ENCODE results near the gene MYO1E. TPM values are rescaled to one million over a fixed set of nuclear protein-coding genes. Genes with fewer than 3 reads are reported as not detected.

MYO1E gene
- polyA plus RNA-seq, 4 donors: 70.3 to 212 (median 156) TPM

DNA sequence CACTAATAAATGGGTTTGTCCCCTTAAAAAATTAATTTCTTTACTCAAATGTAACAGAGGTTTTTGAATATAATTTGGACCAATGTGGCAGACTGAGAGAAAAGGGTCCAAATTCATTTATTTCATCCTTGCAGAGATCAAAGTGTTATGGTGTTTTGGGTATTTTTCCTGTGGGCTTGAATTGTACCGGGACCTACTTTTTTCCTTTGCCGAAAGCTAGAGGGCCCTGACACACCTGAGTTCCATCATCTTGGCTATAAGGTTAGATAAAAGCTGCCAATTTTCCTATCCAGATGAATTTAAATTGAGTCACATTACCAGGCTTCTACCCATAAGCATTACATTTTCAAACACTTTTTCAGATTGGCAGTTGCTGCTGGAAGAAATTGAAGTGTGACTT, 266.8 kb downstream of the MYO1E start:
- peak in 1 of 4 donors; percentile 3 for DNase-seq (ENCODE audit: low read depth in 4 of 4, low spot score in 3 of 4)

GRCh38 chr15:59104912-59105732, 267.5 kb downstream of the MYO1E start, which contains the start of gene CCNB2:
CCNB2 (plus strand) TSS chr15:59105146; CDS start chr15:59105269, 123 bp downstream.
- DNase-seq (ENCODE audit: low read depth in 4 of 4, low spot score in 3 of 4): peak; percentile 78 to 89 (median 80)

- DNase-seq (ENCODE audit: low read depth in 4 of 4, low spot score in 3 of 4): no peak
Observed at GRCh38 chr15:59104602-59104911, 268.1 kb downstream of the MYO1E start.

DNA sequence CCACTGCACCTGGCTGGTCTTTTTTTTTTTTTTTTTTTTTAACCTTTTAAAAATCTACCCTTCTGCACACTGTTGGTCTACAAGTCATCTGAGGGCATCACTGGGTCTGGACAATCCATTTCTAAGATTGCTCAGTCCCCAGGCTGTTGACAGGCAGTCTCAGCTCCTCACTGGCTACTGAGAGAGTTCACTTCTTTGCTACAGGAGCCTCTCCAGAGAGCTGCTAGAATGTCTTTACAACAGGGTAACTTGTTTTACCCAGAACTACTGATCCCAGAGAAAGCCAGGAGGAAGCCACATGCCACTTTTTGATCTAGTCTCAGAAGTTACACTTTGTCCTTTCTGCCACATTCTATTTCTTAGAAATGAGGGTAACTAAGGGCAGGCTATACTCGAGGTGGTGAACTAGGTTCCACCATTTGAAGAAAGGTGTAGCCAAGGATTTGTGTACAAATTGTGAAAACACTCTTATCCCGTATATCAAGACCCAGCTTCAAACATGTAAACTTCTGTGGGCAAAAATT, 273.4 kb downstream of the MYO1E start:
- DNase-seq (ENCODE audit: low read depth in 4 of 4, low spot score in 3 of 4): no peak

DNA sequence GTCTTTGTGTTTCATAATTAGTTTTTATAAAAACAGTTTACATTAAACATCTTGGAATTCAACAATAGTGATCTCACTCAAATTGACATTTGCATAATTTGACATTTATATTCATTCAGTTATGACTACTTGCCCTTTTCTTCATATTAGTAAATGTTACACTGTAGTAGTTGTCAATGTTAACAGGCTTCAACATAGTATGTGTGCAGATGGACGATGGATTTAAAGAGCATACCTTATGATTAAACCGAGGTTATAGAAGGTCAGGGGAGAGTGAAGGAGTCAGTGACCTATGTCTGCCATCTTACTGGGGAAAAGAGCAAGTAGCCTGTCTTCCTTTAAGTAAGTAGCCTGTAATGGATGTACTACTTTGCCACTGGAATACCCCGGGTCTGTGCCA, 276.2 kb downstream of the MYO1E start:
- no peak for DNase-seq (ENCODE audit: low read depth in 4 of 4, low spot score in 3 of 4)

- DNase-seq (ENCODE audit: low read depth in 4 of 4, low spot score in 3 of 4): no peak
Observed at GRCh38 chr15:59094077-59094476, 278.6 kb downstream of the MYO1E start.

DNA sequence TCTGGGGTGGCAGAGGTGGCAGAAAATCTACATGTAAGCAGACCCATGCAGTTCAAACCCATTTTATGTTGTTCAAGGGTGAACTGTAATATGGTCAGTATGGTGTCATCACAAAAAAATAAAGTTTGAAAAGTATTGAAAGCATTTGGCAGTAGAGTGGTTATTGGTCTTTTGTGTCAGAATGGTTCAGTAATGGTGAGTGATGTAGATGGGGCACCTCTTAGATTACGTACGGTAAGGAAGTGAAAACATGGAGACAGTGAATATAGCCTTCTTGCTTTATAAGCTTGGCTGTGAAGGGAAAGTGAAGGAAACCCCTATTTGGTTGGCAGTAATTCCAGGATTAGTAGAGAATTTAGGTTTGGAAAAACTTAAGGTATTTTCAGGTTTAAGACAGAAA, 284.9 kb downstream of the MYO1E start:
- DNase-seq (ENCODE audit: low read depth in 4 of 4, low spot score in 3 of 4): no peak

Other genes starting within 250 kb of the MYO1E start
- under 1 TPM in 2 of 4 donors, not detected in 2; 0.14 to 0.32 TPM for gene LDHAL6B, start 166.0 kb downstream of the MYO1E start, polyA plus RNA-seq (ENCODE audit: insufficient read length in 4 of 4)
- 10 to 100 TPM in 3 of 4 donors, 1 to 10 TPM in 1; 6.3 to 24.0 (median 20.1) TPM for gene FAM81A, start 65.3 kb upstream of the MYO1E start, polyA plus RNA-seq (ENCODE audit: insufficient read length in 4 of 4)
- gene GCNT3, start 238.9 kb upstream of the MYO1E start, polyA plus RNA-seq (ENCODE audit: insufficient read length in 4 of 4): under 1 TPM; 0.15 to 0.87 (median 0.56) TPM

Data from left renal pelvis (tissue), 4 donors.